T follicular helper cell (primary cell): ENCODE results near the gene GAS7.

Source experiments
- DNase-seq: peaks from one replicate; pipeline ENCODE4 v3.0.0-alpha.2; 2020; ENCODE audit warnings: low read depth
- total RNA-seq, 2 experiments: gene quantifications; one replicate each; lab custom pipeline; 2026; lab: John Stamatoyannopoulos, UW

Gene GAS7
- total RNA-seq = 0.04 to 1.4 reads per million in 2 experiments

DNA sequence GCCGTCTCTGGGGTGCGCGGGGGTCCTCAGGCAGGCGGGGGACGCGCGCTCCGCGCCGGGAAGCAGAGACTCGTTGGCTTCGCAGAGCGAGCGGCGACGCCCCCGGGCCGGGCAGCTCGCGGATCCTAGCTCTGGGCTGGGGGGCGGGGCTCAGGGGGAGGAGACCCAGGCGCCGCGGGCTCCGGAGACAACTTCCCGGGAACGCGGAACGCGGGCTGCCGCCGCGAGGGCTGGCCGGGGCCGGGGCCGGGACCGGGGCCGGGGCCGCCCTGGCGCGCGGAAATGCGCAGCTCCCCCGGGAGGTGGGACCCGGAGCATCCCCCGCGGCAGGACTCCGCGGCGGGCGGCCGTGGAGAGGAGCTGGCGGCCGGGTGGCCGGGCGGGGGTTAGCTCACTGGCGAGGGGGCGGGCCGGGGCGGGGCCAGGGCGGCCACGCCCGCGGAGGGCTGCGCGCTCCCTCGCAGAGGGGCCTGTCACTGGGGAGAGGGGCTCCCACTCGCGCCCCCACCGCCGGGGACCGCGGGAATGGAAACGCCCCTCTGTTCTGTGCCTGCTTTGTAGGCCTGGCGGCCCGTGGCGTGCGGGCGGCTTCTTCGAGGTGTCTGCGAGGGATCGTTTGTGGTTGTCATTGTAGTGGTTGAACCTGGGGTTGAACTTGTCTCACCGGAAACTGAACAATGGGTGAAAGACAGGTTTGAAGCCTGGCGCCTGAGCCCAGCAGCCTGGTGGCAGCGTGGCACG, at the start of gene GAS7:
Gene GAS7 (minus strand): TSS at position 98 of the 741 bp plus-strand sequence.
- no peak for DNase-seq

DNA sequence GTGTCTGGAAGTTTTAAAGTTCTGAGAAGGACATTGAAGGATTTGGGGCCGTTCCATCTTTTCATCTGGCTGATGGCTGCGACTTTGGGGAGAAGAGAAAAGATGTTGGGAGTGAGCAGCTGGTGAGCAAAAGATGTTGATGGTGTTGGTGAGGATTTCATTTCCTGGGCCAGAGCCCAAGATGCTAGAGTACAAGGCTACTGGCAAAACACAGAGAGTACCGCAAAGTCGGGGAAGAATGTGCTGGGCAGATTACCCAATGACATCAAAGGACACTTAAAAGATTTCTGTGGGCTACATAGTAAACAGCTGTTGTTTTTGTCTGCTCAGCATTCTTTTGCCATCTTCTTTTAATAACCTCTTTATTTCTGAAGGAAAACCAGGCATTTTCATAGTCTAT, 49.4 kb upstream of the GAS7 start:
- DNase-seq = no peak

DNA sequence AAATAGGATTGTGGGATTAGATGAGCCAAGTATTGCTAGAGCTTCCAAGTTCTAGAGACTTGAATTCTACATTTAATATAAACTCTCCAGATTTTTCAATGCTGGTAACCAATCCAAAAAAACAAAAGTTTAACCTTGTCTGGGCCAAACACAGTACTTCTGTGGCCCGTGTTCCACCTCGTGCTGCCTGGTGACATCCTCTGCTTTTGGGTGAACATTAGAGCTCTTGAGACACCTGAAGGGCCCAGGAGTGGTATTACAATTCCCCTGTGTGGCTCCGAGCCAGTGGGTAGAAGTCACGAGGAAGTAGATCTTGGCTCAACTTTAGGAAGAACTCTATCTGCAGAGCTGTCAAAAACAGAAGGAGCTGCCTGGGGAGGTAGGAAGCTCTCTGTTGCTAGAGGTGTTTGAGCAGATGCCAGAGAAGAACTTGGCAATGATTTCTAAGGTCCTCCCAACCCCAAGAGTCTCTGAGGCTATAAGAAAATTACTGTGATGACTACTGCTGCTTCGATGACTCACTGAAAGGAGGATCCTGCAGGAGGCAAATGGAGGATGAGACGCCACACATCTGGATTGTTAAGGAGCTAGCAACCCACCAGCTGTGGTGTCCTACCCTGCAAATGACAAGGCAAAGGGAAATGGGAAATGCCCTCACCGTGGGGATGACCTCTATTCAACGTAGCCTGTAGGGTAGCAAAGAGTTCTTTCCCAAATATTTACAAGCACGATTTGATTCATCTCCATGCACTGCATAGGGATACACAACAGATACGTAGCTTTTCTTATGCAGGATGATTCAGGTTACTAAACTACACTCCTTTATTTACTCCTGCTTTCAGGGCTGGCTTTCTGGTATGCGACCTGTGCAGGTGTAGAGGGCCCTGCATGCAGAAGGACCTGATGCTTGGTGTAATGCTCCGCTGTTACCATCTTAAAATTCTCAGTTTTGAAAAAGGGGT, 45.8 kb upstream of the GAS7 start:
- DNase-seq = no peak

DNA sequence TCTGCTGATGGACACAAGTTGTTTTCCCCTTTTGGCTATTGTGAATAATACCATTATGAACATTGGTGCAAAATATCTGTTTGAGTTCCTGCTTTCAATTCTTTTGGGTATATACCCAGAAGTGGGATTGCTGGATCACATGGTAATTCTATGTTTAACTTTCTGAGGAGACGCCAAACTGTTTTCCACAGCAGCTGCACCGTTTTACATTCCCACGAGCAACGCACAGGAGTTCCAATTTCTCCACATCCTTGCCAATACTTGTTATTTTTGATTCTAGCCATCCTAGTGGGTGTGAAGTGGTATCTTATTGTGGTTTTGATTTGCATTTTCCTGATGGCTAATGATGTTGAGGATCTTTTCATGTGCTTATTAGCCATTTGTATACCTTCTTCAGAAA, 43.4 kb upstream of the GAS7 start:
- no peak for DNase-seq

DNA sequence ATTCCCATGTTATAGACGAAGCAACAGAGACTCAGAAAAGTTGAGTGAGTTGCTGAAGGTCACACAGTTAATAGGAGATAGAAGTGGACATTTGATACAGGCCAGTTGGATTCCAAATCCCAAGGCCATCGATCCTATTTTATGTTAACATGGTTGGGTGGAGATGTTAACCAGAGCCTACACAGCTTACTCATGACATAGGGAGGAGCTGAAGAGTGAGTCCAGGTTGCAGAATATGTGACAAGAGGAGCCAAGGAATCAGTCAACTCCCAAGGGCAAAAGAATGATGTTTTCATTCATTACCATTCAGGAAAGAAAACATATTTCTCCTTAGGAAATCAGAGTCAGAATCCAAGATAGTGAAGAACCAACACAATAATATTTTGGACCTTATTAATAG, 40.3 kb upstream of the GAS7 start:
- no peak for DNase-seq

DNA sequence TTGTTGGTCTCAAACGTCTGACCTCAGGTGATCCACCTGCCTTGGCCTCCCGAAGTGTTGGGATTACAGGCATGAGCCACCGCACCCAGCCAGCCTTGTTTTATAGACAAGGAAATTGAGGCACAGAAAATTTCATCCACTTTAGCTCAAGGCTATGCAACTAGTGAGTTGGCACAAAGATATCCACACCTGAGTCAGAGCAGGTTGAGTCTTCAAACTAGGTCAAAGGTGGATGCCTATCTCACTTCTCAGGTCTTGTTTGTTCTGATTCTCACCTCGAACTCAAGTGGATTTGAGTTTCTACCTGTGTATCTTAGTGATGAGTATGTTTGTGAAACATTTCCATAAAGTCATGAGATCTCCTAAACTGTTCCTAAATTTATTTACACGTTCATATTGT, 35.6 kb upstream of the GAS7 start:
- DNase-seq = no peak

DNA sequence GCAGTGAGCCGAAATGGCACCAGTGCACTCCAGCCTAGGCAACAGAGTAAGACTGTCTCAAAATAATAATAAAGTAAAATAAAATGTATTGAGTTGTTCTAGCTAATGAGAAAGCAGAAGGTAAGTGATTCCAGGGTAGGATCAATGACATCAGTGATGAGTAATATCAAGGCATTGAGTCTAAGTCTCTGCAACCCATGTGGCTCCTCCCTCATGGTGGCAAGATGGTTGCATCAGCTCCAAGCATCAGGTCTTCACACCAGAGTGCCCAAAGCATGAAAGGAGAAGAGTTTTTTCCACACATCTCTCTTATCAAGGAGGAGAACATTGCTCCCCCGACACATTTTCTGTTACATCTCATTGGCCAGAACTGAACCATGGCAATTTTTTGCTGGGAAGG, 34.8 kb upstream of the GAS7 start:
- DNase-seq = no peak

DNA sequence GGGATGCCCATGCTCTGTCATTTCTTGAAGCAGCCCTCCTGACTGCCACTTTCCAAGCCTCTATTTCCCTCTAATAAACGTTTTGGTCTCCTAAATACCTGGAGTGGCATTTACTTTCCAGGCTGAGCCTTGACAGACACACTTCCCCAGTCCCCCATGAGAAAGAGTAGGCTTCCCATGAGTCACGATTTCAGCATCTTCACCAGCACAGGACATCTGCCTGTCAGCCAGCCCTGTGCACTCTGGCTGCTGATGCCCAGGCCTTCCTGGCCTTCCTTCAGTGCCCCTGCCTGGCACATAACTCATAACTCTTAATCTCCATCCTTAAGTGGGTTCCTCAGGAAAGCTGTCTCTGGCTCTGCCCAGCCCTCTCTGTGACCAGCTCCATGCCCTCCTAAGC, 30.8 kb upstream of the GAS7 start:
- DNase-seq = no peak

DNA sequence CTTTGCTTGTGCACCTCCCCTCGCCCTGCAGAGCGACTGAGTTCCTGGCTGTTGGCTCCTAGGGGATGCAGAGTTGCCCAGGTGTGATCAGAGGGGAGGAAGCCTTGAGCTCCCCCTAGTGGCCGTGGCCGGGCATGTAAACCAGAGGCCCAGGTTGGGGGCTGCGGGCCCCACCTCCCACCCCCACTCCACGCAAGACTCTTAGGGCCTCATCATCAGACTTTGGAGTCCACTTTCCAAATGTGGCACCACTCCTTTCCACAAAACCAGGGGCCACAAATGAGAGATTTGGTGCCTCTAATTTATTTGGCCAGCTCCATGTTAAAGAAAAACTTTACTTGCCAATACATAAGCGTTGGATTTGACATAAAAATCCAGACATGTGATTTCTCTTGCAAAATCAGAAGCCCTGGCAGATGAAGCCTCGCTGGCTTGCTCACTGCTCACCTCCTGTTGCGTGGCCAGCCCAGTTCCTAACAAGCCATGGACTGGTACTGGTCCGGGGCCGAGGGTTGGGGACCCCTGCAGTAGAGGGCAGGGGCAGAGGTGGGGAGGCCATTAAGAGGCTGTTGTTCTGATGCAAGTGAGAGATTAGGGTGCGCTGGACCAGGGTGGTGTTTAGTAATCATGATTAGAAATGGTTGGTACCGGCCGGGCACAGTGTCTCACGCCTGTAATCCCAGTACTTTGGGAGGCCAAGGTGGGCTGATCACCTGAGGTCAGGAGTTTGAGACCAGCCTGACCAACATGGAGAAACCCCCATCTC, 28.7 kb upstream of the GAS7 start:
- no peak for DNase-seq

DNA sequence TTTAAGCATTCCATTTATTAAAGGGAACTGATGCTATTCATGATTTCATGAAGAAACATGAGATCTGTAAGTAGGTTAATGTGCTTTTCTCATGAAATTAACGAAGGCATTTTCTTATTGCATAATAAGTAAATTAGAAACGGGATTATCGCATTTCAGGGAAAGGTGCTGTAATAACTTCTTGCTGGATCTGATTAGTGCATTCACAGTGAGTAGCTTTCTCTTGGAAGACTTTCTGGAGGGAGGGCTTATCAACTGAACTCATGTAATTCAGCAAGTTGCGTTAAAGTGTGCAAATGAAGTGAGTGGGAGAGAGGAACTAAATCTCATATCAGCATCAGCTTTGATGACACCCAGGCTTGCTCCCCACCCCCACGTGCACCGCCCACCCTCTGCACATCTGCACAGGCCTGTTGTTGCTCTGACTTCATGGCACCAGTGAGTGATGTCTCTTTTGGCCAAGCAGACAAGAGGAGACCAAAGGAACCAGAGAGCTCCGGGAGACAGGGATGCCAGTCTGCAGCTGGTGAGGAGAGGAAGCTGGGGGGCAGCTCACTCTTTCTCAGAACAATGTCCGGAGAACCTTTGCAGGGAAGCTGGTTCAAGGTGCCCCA, 26.3 kb upstream of the GAS7 start:
- DNase-seq = no peak

DNA sequence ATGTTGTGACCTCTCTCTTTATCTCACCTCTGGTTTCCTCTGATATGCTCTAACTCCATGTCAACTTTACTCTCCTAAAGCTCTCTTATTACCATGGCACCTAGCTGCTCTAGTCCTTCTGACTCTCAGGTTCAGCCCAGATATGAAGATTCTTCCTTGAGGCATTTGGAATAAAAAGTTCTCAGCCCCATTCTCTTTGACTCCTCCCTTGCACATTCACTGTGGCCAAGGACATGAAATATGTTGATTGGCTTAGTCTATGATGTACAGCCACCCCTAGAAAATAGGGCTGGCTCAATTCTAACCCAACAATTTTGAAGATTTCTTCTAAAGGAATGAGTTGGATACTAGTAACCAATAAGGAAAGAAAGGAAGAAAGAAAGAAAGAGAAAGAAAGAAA, 20.8 kb upstream of the GAS7 start:
- no peak for DNase-seq

DNA sequence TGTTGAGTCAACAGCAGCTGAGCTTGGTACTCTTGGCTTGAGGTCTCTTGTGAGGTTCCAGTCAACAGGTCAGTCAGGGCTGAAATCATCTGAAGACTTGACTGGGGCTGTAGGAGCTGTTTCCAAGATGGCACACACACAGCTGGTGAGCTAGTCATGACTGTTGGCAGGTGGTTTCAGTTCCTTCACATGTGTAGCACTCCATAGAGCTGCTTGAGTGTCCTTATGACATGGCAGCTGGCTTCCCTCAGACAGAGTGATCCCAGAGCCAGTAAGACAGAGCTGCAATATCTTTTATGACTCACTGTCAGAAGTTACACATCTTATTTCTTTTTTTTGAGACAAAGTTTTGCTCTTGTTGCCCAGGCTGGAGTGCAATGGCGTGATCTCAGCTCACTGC, 19.5 kb upstream of the GAS7 start:
- DNase-seq = no peak

DNA sequence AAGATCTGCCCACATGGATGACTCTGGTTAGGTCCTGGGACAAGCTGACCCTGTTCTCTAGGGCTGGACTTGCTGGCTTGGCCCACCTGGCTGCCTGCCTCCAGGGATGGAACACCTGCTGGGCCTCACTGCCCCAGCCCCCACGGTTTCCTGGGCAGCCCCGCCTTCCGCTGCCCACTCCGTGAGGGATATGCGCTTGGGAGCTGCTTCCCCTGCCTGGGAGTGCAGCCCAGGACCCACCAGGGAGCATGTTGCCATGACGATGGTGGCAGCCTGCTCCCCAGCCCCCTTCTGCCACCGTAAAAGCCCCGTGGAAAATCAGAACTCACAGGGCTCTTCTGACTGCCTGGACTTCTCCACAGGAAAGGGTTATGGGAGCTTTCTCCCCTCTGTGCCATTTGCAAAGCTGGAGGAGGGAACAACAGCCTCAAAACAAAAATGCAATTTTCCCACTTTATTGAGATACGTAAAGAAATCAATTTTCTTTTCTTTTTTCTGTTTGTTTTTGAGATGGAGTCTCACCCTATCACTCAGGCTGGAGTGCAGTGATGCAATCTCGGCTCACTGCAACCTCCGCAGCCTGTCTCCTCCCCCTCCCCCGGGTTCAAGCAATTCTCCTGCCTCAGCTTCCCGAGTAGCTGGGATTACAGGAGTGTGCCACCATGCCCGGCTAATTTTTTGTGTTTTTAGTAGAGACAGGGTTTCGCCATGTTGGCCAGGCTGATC, 18.0 kb upstream of the GAS7 start:
- no peak for DNase-seq

DNA sequence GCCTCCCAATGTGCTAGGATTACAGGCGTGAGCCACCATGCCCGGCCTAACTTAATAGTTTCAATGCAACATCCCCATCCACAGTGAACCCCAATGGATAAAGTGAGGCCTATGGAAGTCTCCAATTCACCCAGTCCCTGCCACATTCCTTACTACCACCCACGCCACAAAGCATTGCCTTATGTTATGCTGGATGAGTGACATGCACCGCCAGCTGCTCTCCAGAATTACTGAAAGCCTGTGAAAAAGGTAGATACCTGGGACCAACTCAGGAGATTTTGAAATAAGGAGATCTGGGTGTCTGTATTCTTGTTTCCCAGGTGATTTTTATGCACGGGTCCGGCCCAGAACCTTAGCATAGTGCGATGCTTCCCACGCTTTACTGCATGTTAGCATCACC, 16.9 kb upstream of the GAS7 start:
- no peak for DNase-seq

DNA sequence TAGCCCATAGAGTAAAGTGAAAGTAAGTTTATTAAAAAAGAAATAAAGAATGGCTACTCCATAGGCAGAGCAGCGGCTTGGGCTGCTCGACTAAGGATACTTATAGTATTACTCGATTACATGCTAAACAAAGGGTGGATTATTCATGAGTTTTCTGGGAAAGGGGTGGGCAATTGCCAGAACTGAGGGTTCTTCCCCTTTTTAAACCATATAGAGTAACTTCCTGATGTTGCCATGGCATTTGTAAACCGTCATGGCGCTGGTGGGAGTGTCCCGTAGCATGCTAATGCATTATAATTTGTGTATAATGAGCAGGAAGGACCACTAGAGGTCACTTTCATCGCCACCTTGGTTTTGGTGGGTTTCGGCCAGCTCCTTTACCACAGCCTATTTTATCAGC, 13.3 kb upstream of the GAS7 start:
- DNase-seq = no peak

DNA sequence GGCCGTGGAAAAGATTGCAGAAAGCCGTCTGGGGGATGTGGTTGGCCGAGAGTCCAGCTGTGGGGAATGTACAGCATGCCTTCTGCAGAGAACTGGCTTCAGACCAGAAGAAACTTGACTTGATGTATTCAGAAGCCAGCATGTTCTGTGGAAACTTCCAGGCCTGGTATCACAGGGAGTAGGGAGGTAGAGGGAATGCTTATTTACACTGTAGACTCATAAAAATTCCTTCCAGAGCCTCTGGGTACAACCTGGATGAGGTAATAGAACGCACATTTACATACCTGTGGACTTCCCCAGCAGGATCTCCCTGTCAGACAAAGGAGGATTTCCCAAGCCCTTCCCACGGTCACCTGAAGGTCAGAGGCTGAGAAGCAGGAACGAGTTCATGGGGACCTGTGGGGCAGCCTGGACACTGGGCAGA, 11.8 kb upstream of the GAS7 start:
- no peak for DNase-seq

DNA sequence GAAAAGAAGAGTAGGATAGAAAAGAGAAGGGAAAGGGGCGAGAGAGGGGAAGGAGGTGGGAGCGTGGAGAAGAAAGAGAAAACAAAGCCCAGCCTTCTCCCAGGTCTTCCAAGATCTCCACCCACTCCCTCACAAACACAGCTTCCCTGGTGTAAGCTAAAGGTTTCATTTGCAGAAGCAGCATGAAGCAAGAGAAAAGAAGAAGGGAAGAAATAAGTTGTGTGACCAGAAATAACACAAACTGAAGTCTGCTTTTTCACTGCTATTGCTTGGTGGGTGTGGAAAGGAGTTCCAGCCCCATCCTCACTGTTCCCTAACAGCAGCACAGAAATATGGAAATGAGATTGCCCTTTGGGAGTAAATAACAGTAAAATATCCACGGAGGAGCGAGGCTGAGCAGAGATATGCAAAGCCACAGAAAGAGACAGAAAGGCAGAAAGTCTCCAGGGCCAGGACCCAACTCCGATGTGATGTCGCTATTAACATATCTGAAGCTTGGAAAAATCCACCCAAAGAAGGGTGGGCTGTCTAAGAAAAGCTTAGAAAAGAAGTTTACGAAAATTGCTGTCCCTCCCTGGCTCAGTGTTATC, 10.3 kb upstream of the GAS7 start:
- no peak for DNase-seq

DNA sequence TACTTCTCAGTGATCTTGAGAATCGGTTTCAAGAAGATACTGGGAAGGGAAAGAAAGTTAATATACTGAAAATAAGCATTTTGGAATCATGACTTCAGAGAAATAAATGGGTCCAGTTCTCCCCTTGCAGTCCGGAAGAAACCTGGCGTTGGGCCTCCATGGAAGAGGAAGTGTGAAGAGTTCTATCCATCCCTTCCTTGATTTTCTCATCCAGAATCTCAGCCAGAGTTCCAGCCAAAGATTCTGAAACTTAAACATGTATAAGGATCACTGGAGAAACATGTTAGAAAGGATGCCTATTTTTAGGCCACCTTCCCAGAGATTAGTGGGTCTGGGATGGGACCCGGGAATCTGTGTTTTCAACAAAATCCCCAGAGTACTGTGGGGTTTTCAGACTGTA, 8.7 kb upstream of the GAS7 start:
- DNase-seq = no peak

DNA sequence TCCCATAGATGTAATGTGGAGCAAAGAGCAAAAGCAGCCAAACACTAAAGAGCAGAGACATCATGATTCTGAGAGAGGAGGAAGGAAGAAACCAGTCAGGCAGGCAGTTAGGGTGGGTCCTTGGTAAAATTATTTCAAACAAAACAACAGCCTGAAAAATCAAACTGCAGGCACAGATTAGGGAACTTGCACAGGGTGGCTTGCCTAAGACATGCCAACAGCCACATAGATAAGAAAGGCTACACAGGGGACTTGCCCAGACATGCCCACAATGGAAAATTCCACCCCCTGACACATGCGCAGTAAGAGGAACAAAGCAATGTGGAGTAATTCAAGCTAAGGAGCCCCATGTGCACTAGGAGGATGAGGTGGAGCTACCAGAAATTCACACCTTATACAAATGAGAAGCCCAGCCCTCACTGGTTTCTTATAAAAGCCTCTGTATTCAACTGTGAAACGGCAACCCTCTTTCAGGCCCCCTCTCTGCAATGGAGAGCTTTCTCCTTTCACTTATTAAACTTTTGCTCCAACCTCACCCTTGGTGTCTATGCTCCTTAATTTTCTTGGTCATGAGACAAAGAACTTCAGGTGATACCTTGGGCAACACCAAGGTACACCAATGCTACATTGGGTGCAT, 7.3 kb upstream of the GAS7 start:
- no peak for DNase-seq

DNA sequence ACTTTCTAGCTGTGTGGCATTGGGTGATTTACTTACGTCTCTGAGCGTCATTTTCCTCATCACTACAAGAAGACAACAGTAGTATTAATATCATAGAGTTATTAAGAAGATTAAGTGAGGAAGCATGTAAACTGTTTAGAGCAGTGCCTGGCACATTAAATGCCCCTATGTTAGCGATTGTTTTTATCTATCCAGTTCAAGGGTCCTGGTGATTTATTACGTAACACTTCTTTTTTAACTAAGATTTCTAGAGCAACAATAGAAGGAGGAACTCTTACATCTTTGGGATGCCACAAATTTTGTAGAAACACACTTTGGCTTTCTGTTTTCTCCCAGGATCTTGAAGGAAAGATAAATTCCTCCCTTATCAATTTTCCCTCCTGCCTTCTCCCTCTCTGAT, 3.3 kb upstream of the GAS7 start:
- no peak for DNase-seq
